ENCODE data around the gene IGIP.
A peak's percentile ranks its signal among the peaks of the same experiment; 100 is the strongest.

Gene IGIP

DNA sequence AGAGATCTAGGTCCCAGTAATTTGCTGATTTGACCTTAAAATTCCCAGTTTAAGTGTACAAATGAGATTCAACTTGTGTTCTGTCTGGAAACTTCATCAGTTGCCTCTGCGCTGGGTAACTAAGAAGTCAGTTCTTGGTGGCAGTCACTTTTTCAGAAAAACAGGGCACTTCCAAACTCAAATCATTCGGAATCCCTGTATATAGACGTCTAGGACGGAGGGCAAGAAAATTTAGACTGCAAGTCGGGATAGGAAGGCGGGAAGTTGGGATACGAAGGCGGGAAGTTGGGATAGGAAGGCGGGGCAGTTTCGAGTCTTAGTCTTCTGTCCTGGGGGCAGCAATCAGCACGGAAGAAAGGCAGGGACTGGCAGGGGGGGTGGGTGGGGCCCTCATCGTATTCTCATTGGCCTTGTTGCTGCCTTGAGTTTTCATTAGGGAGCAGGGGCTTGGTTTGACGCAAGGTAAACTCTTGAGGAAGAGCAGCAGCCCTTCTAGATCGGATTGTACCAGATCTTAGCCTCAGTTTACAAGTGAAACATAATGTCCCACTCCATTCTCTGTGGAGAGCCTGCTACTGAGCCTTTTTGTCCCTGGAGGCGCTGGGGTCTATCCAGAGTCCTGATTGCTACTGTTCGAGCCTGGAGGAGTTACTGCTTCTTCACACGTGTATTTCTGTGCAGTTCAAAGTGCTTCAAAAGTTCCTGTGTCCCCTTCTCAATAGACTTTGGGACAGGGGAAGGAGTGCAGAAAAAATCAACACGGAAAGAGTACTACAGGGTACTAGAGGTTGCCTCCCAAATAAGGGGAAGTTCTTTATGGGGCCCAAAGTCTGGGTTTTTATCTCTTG is 14.5 kb upstream of the IGIP start:
- DNase-seq (ENCODE audit: low spot score): no peak

DNA sequence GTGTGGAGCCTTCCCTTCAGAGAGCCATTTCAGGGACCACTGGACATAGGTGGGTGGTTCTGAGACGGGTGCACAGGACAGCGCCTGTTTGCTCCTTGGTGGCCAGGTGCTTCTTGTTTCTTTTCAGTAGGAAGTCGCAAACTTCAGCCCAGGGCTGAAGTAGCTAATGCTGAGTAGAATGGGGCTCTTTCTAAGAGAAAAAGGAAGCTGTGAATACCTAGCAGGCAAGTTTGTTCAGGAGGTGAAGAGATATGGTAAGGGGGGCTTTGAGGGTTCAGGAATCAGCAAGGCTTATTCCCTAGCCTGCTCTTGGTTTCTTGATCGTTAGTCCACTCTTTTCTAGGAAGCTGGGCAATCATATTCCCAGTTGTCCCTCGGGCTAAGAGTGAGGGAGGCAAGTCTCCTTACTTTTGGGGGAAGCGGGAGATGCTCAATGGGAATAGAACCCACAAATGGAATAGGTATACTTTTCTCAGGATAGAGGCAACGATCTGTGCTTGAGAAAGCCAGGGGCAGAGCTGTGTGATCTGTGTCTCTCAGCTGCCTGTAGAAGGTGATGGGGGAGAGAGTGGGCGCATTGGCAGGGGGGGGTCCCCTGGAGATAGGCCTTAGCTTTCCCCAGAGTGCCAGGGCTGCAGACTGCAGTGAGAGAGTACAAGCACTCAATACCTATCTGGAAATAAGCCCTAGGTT is 13.7 kb upstream of the IGIP start:
- DNase-seq (ENCODE audit: low spot score): no peak

DNA sequence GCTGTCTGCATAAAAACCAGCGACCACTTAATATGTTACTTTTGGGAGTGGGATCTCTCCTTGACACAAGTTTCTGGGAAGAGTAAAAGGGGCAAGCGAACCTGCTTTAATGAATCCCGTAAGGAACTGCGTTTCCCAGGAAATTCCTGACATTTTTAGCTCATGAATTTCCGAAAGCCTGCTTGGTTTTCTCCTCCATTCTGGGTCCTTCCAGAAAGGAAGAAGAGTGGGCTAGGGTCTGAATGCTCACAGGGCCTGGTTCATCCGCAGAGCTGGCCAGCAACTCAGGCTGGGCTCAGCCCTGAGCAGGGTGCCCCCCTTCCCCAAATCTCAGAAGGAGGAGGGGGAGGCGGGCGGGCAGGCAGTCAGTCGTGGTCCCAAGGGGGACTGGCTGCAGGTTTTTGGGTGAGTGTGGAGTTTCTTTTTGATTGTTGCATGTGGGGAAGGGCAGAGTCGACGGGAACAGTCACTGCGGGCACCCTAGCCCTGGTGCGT is 13.0 kb upstream of the IGIP start:
- peak; percentile 45 for DNase-seq (ENCODE audit: low spot score)

DNA sequence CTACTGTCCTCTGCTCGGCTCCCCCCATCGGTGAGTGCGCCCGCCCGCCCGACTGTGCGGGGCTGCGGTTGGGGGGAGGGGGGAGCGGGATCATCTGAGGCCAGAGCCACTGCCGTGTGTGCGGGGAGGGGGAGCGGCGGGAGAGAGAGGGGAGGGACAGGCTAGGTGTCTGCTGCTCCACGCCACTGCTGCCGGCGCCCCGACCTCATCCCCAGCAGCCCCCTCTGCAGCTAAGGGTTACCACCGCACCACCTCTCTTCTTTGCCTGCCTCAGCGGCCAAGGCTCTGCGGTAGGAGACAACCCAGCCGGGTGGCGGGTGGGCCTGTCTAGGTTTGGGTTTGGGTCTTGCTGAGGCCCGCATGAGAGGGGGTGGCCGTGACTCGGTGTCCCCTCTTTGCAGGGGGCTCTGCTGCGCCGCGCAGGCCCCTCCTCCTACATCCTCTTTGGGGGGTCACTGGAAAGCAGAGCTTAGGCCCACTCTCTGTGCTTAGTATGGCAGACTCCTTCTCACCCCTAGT is 12.5 kb upstream of the IGIP start:
- DNase-seq (ENCODE audit: low spot score): no peak

DNA sequence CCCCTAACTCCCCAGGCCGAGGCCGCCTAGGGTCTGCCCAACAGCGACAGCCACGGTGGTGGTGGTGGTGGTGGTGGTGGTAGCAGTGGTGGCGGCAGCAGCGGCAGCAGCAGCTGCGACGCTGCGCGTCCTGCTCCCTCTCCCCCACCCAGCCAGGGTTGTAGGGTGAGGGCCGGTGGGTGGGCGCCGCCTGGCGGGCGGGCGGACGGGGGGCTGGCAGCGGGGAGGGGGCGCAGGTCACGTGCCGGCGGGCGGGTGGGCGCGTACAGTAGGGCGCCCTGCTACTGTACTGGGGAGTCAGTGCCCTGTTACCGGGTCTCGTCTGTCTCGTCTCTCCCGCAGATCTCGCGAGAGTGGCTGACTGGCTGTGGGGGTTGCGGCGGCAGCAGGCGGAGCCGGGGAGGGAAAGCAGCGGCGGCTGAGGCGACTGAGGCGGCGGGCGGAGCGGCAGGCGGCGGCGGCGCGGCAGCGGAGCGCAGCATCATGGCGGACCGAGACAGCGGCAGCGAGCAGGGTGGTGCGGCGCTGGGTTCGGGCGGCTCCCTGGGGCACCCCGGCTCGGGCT is 12.0 kb upstream of the IGIP start, which contains the start of gene PURA:
PURA (plus strand) TSS at position 411 of the 565 bp plus-strand sequence; CDS start at position 484, 73 bp downstream.
- DNase-seq (ENCODE audit: low spot score): peak; percentile 94

DNA sequence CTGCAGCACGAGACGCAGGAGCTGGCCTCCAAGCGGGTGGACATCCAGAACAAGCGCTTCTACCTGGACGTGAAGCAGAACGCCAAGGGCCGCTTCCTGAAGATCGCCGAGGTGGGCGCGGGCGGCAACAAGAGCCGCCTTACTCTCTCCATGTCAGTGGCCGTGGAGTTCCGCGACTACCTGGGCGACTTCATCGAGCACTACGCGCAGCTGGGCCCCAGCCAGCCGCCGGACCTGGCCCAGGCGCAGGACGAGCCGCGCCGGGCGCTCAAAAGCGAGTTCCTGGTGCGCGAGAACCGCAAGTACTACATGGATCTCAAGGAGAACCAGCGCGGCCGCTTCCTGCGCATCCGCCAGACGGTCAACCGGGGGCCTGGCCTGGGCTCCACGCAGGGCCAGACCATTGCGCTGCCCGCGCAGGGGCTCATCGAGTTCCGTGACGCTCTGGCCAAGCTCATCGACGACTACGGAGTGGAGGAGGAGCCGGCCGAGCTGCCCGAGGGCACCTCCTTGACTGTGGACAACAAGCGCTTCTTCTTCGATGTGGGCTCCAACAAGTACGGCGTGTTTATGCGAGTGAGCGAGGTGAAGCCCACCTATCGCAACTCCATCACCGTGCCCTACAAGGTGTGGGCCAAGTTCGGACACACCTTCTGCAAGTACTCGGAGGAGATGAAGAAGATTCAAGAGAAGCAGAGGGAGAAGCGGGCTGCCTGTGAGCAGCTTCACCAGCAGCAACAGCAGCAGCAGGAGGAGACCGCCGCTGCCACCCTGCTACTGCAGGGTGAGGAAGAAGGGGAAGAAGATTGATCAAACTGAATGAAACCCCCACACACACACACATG is 11.2 kb upstream of the IGIP start:
- peak; percentile 68 for DNase-seq (ENCODE audit: low spot score)

DNA sequence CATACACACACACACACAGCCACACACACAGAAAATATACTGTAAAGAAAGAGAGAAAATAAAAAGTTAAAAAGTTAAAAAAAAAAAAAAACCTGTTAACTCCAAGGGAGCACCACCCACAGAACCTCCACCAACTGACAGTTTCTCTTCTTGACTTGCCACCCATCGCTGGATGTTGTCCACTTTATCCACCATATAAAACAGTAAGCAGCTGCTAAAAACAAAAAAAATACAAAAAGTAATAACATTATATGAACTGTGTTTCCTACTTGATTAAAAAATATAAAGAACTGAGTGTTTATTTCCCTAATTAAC is 10.6 kb upstream of the IGIP start:
- DNase-seq (ENCODE audit: low spot score): no peak

DNA sequence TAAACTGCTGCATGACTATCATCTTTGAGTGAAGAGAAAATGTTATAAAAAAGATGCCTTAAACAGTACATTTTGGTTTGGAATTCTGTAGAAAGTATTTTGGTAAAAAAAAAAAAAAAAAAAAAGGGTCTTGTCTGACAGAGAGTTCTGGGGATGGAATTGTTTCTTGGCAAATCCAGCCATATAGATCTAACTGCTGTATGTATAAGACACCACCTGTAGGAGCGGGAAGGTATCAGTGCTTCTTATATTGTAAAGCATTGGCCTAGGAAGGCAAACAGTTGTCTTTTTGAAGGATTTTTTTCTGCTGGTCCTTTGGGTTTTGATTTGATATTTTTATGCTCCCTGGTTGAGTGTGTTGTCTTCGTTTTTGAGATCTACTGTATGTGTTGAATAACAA is 9.0 kb upstream of the IGIP start:
- DNase-seq (ENCODE audit: low spot score): no peak

DNA sequence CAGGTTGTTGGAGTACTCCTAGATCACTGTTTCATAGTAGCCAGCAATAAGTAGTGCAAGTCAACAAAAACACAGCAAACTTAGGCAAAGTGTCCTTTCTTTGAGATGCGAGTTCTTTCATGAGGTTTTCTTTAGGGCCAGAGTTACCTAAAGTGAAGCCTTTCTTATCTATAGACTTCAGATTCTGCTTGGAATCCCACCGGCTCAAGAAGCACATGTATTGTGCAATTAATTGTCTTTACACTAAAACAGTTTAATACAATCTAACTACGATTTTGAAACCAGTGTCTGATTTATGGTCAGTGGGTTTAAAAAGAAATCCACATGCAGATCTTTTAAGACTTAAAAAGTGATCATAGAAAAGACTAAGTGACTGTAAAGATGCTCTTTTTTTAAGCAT is 8.2 kb upstream of the IGIP start:
- DNase-seq (ENCODE audit: low spot score): no peak

DNA sequence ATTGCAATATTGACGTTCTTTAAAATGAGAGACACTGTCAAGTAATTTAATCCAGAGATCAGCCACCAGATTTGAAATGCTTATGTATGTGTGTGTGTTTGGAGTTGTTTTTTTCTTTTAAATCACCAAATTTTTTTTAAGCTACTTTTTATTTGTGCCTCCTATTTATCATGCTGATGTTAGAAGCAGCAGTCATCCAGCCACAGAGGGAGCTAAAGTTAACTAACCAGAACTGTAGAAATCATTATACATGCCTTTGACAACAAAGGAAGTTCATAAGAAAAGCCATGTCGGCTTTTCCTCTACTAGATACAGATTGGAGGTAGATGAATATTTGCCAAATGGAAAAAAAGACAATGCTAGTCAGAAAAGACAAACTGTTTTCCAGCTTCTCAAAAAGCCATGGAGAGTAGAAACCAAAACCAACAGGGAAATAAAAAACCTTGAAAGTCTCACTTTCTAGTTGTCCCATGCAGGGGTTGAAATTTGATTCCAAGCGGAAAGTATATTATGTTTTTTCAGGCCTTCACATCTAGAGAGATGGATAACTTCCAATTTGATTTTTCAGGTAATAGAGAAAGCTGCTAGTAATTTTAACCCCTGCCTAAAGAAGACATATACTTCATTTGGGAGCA is 7.3 kb upstream of the IGIP start:
- peak; percentile 33 for DNase-seq (ENCODE audit: low spot score)

DNA sequence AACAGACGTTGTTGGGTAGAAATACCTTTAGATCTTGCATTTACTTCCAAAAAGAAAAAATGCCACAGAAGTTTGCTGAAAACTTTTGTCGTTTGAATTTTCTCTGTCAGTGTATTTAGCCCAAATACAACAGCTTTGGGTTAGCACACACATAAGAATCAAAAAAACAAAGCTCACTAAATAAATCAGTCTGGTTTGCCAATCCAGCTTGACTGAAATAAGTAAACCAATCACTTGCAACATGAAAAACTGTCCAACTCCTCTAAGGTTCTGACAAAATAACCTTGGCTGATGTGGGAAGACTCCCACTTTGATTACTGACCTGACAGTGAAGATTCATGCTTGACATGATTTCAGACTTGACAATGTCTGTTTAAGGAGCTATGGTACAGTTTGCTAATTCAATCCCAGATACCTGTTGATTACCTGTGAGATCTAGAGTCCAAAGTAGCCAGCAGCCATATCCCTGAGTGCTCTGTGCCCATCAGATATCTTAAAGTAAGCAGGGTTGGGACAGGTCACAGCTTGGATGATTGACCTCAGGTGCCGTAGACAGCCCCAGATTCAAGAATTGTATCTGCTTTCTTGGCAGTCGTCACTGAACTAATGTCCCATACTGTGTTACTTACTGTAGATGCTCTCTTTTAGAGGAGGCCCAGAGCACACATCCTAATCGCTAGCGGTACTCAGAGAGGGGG is 727 bp downstream of the IGIP start:
- no peak for DNase-seq (ENCODE audit: low spot score)

DNA sequence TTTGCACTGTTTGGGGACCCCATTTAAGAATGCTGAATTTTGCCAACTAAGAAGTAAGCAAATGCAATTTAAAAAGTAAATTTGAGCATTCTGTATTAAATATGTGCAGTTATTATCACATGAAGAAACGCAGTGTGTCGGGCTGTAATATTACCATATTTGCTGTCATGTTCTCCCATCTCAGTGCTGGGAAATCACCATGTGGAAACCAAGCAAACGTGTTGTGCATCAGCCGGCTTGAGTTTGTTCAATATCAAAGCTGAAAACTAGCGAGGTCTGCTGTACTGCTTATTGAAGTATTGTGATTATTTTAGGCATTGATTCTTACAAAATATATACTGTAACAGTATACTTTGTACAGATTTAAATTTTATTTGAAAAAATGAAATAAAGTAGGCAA is 2.6 kb downstream of the IGIP start:
- DNase-seq (ENCODE audit: low spot score): no peak

DNA sequence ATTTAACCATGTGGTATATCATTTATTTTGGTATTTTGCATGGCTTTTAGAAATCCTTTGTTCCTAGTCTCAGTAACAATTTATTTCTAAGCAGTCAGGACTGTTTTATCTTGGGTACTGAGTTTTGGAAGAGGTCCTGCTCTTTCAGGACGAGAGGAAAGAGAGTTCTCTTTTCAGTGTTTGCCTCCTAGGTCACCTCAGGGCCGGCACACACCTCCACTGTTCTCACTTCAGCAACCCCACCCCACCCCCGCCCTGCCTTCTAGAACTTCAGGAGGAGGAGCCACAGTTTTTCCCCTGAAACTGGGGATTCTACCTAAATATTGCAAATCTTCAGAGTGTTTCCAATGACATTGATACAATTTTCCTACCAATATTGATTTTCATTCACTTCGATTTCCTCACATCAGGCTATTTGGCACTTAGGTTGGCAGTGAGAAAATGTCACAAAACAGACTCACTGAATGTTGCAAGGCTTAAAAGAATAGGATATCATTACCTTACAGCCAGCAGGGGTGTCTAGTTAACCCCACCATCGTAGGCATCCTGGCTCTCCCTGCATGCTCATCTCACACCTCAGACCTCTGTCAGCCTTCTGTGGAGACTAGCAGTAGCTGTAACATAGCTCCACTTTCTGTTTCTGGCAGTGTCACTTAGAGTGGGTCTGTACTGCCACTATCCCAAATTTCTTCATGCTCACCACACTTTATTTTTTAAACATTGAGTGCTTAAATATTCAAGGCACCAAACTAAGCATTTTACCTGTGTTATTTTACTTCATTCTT is 5.4 kb downstream of the IGIP start:
- no peak for DNase-seq (ENCODE audit: low spot score)

DNA sequence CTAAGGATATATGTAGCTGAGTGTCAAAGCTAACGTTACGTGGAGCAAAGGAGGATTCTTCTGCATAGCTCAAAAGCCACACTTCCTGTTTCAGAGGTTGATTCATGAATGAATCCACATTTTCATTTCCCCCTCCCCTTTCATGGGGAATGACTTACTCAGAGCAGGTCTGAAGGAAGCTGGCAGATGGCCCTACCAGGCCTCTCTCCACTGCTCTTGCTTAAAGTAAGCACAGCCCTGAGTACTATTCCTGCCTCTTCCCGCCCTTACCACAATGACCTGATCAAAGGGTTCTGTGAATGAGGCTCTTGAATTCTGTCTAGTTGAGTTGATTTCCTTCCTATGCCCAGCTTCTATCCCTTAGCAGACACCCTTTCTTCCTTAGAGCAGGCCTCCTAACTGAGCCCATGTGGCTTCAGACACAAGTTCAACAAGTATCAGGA is 6.3 kb downstream of the IGIP start:
- DNase-seq (ENCODE audit: low spot score): peak; percentile 95

DNA sequence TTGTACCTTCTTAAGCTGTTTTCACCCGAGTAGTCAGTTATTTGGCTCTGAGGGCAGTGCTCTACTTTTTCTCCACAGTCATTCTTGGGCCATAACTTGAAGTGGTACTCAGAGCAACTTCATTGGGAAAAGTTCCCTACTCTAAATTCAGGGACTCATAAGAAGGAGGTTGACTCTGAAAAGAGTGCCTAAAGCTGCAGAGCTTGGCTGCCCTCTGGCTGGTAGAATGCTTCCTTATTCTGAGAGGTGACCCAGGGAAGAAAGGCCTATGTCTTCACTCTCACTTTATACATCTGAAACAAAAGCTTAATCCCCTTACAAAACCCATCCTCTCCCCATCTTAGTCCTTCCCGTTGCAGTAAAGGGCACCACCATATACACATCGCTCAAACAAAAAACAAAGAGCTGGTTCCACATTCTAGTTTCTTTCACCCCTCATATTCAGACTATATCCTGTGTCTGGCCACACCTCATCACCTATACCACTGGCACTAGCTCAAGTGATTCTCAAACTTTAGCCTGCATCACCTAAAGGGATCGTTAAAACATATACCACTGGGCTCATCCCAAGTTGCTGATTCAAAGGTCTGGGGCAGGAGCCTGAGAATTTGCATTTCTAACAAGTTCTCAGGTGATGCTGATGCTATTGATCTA is 7.9 kb downstream of the IGIP start:
- DNase-seq (ENCODE audit: low spot score): no peak

DNA sequence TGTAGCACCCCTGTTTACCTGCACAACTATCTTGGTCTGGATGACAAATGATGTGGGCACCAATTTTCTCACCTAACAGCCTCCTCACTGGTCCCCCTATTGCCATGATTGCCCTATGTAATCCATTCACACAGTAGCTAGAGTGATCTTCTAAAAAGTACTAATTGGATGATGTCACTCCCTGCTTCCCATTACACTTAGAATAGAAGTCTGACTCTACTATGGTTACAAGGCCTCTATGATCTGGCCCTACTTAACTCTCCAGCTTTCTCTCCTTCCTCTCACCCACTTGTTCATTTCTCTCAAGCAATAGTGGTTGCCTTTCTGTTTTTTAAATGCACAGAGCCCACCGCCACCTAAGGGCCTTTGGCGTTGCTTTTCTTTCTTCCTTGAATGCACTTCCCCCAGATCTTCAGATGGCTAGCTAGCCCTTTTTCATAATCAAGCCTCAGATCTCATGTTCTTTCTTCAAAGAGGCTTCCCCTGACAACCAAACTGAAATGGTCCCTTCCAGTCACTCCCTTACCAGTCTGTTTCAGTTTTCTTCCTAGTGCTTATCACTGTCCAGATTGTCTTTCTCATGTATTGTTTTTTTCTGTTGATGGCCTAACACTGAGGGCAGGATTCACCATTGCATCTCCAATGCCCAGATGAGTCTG is 8.7 kb downstream of the IGIP start:
- DNase-seq (ENCODE audit: low spot score): no peak

DNA sequence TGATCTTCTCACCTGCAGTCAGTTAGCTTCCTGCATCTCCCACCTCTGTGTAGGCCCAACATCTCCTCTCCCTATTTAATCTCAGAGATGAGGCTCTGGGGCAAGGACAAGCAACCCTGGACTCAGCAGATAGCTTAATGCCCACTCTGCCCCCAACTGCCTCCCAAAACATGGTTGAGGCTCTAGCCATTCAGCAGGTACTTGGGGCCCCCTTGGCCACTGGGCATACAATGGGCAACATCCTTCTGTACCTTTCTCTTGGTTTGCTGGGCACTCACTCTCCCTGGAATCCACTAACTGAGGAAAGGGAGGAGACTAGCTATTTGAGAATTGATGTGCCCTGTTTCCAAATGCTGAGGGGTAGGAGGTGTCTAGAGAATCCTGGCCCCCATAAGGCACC is 9.4 kb downstream of the IGIP start:
- no peak for DNase-seq (ENCODE audit: low spot score)

DNA sequence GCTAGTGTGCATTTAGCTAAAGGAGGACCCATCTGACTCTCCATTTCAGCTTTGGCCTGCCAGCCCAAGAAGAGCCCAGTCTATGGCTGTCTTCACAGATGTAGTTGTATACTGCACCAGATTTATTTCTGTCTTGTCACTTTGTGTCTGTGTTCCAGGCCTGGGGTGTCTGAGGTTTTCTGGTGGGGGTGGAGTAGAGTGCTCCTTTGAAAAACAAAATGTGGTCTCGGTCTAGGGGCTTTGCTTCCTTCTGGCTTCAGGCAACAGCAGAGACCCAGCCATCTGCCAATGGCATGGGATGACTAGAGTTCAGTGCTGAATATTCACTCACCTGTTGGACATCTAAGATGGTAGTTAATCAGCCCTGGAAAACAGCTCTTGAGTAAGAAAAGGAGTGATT is 10.9 kb downstream of the IGIP start:
- DNase-seq (ENCODE audit: low spot score): no peak

DNA sequence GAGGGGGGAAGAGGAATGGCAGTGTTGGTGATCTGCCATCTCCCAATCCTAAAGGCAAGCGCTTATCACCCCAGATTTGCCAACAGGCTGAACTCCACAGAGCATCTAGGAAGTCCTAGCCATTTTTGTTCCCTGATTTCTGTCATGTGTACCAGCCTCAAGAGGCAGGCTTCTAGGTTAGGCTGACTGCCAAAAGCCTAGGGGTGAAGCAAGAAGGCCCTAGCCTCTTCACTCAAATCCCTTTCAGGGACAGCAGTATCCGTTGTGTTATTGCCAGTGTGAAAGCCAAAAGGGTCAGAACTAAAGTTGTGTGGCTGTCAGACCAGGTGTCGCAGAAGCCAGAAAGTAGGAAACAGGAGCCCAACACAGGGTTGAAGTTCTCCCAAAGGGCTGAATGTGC is 14.7 kb downstream of the IGIP start:
- DNase-seq (ENCODE audit: low spot score): no peak

All from kidney tubule cell (primary cell).